HEK293T (cell line): ENCODE measurements around the gene CREB5.

Experiments
- BHLHE40 ChIP-seq: fragments of 450-650 bp; IDR thresholded peaks from 2 replicates; pipeline ENCODE4 v1.6.1; 2016; ENCODE audit warnings: mild to moderate bottlenecking, moderate library complexity, borderline replicate concordance
- ELF4 ChIP-seq: fragments of 450-650 bp; IDR thresholded peaks from 2 replicates; pipeline ENCODE4 v1.6.1; 2017; ENCODE audit warnings: antibody characterized with exemption
- FOXA1 ChIP-seq: fragments of 450-650 bp; IDR thresholded peaks from 2 replicates; pipeline ENCODE4 v1.6.1; 2016; ENCODE audit warnings: mild to moderate bottlenecking
- FOXM1 ChIP-seq: fragments of 450-650 bp; IDR thresholded peaks from 2 replicates; pipeline ENCODE4 v1.6.1; 2017; ENCODE audit warnings: mild to moderate bottlenecking, borderline replicate concordance
- HDGF ChIP-seq: fragments of 450-650 bp; IDR thresholded peaks from 2 replicates; pipeline ENCODE4 v1.6.1; 2017; ENCODE audit warnings: antibody characterized with exemption, borderline replicate concordance
- LEF1 ChIP-seq: fragments of 450-650 bp; IDR thresholded peaks from 2 replicates; pipeline ENCODE4 v1.6.1; 2017; ENCODE audit warnings: mild to moderate bottlenecking, borderline replicate concordance
- NFRKB ChIP-seq: fragments of 450-650 bp; IDR thresholded peaks from 2 replicates; pipeline ENCODE4 v1.6.1; 2016; ENCODE audit warnings: mild to moderate bottlenecking, moderate library complexity
- TARDBP ChIP-seq: fragments of 450-650 bp; IDR thresholded peaks from 2 replicates; pipeline ENCODE4 v1.6.1; 2016
- TF ChIP-seq, protein P1 (sequence below): fragments of 450-650 bp; IDR thresholded peaks from 2 replicates; pipeline ENCODE4 v1.6.1; 2016

DNA sequence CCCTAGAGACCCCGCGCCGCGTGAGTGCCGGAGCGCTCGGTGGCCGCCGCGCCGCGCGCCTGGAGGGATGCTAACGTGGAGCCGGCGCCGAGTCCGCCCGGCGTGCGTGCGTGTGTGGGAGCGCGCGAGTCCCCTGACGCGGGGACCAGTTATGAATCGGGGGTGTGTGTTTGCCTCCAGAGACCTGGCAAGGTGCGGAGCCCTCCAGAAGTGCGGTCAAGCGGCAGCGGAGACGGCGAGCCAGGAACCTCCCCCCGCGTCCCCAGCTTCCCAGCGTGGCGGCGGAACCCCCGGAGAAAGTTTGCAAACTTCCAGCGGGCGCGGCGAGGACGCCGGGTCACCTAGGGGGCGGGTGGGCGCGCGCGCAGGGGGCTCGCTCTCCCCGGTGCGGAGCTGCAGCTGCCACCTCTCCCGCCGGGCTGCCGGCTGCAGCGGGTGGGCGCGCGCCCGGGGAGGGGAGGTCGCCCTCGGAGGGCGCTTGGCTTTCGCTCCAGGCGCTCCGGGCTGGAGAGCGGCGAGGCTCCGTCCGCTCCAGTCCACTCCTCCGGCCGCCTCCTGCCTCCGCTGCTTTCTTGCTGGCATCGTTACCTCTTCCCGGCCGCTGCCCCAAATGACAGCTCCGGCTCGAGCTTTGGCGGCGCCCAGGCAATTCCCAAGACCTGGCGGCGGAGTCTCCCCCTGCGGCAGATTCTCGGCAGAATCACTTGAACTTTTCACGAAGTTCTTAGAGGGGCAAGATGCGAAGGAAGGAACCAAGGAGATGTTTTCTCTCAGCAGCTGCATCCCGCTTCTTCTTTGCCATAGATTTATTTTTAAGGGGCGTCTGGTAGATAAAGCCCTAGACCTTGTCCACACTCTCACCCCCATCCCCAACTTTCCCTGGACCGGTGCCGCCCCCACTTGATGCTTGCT is 2.3 kb upstream of the CREB5 start:
- TF ChIP-seq, protein P1, sequence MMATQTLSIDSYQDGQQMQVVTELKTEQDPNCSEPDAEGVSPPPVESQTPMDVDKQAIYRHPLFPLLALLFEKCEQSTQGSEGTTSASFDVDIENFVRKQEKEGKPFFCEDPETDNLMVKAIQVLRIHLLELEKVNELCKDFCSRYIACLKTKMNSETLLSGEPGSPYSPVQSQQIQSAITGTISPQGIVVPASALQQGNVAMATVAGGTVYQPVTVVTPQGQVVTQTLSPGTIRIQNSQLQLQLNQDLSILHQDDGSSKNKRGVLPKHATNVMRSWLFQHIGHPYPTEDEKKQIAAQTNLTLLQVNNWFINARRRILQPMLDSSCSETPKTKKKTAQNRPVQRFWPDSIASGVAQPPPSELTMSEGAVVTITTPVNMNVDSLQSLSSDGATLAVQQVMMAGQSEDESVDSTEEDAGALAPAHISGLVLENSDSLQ, result no peak
- TF ChIP-seq FOXA1 (no peak), ELF4 (no peak), FOXM1 (no peak), LEF1 (no peak), NFRKB (no peak), BHLHE40 (no peak), TARDBP (no peak), HDGF (no peak)
